ENCODE data around the gene TUBA3D.
"Not testable (repeated sequence)": the region's sequence is repeated elsewhere in the genome, so short reads cannot be mapped to it uniquely, and the experiment has no call there.

Gene TUBA3D

DNA sequence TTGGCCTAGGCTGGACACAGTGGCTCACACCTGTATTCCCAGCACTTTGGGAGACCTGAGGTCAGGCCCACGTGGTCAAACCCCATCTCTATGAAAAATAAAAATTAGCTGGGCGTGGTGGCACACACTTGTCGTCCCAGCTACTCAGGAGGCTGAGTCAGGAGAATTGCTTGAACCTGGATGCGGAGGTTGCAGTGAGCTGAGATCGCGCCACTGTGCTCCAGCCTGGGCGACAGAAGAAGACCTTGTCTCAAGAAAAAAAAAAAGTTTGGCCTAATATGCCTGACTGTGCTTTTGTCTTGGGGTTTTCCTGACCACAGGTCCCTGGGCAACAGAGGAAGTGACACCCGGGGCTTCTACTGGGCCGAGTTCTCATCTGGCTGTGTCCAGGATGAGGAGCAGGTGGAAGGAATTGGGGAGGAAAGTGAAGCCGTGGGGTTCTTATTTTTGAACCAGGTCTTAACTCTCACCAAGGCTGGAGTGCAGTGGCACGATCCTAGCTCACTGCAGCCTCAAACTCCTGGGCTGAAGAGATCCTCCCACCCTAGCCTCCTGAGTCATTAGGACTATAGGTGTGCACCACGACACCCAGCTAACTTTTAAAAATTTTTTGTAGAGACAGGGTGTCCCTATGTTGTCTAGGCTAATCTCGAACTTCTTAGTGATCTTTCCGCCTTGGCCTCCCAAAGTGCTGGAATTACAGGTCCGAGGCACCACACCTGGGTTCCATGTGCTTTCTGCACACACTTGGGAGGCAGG is 38.7 kb downstream of the TUBA3D start:
- not testable (repeated sequence) for DNase-seq (ENCODE audit: low read depth in 2 of 2, low spot score in 1 of 2)

GRCh38 chr2:131515235-131515634 is 39.3 kb downstream of the TUBA3D start:
- DNase-seq (ENCODE audit: low read depth in 2 of 2, low spot score in 1 of 2) = not testable (repeated sequence)

- DNase-seq (ENCODE audit: low read depth in 2 of 2, low spot score in 1 of 2) = no peak
Observed at GRCh38 chr2:131516011-131516410, 40.1 kb downstream of the TUBA3D start.

DNA sequence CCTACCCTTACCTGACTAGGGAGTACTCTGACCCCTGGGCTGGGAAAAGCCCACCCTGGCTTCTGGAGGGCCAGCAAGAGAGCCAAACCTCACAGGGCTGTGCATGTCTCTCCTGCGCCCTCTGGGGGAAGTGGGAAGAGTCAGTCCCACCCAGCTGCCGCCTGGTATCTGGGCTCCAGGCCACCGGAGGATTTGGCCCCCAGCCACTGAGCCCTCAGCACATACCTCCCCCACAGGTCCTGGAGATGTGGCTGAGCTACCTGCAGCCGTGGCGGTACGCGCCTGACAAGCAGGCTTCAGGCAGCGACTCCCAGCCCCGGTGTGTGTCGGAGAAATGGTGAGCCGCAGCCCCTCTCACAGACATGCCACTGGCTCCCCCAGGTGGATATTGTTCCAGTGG is 40.7 kb downstream of the TUBA3D start:
- not testable (repeated sequence) for DNase-seq (ENCODE audit: low read depth in 2 of 2, low spot score in 1 of 2)

- DNase-seq (ENCODE audit: low read depth in 2 of 2, low spot score in 1 of 2) = no peak
Observed at GRCh38 chr2:131517106-131517831, 41.4 kb downstream of the TUBA3D start.

GRCh38 chr2:131517856-131518255 is 41.9 kb downstream of the TUBA3D start:
- DNase-seq (ENCODE audit: low read depth in 2 of 2, low spot score in 1 of 2) = not testable (repeated sequence)

GRCh38 chr2:131518531-131518930 is 42.6 kb downstream of the TUBA3D start:
- not testable (repeated sequence) for DNase-seq (ENCODE audit: low read depth in 2 of 2, low spot score in 1 of 2)

GRCh38 chr2:131519466-131519865 is 43.5 kb downstream of the TUBA3D start:
- DNase-seq (ENCODE audit: low read depth in 2 of 2, low spot score in 1 of 2) = no peak

- DNase-seq (ENCODE audit: low read depth in 2 of 2, low spot score in 1 of 2) = not testable (repeated sequence)
Observed at GRCh38 chr2:131519871-131520470, 44.1 kb downstream of the TUBA3D start.

GRCh38 chr2:131520526-131520925 is 44.6 kb downstream of the TUBA3D start:
- no peak for DNase-seq (ENCODE audit: low read depth in 2 of 2, low spot score in 1 of 2)

DNA sequence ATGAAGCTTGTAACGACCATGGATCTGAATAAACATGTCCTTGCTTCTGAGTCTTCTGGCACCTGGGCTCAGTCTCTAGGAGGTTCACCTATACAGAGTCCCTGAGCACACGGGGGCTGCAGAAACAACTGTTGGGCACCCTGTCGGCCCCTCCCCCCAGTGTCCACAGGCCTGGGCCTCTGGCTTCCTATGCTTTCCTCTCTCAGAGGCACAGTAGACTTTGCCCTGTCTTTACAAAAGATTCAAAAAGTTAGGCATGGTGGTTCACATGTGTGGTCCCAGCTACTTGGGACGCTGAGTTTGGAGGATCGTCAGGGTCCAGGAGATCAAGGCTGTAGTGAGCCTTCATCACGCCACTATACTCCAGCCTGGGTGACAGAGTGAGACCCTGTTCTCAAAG is 45.6 kb downstream of the TUBA3D start:
- not testable (repeated sequence) for DNase-seq (ENCODE audit: low read depth in 2 of 2, low spot score in 1 of 2)

- DNase-seq (ENCODE audit: low read depth in 2 of 2, low spot score in 1 of 2) = no peak
Observed at GRCh38 chr2:131521961-131522781, 46.3 kb downstream of the TUBA3D start.

- not testable (repeated sequence) for DNase-seq (ENCODE audit: low read depth in 2 of 2, low spot score in 1 of 2)
Observed at GRCh38 chr2:131525256-131525655, 49.3 kb downstream of the TUBA3D start.

GRCh38 chr2:131527131-131528001 is 51.4 kb downstream of the TUBA3D start, which contains the start of gene CCDC74A:
CCDC74A (plus strand) TSS chr2:131527888; CDS start chr2:131527971, 83 bp downstream.
- DNase-seq (ENCODE audit: low read depth in 2 of 2, low spot score in 1 of 2) = peak; percentile 35 to 64

DNA sequence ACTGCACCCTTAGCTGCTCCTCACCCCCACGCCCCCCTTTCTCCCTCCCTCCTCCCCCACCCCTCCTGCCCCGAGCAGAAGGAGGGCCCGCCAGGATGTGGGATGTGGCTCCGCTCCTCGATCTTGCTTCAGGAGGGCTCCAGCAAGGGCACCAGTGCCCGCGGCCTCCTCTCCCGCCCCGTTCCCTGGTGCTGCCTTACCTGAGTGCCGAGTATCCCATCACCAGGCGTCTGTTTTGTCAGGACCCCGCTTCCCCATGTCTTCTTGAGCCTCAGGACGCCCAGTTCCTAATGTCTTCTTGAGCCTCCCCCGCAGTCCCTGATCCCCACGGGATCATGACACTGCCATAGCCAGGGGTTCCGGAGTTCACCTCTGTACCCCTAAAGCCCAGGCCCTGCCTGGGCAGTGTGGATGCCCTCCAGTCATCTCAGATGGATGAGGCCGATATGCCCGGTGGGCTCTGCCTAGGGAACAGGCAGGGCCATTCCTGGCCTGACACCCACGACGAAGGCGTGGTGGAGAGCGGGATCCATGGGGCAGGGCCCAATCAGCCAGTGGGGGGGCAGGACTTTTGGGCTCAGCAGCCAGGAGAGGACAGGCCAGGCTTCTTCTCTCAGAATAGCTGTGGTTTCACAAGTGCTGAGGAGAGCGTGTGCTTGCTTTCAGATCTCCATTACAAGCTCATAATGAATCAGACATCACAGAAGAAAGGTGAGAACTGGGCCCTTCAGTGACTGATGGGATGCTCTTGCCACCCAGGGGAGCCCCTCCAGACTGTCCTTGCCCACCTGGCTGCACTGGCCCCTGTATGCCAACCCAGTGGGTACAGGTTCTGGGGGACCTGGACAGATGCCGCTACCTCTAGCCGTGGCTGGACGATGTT is 53.3 kb downstream of the TUBA3D start:
- DNase-seq (ENCODE audit: low read depth in 2 of 2, low spot score in 1 of 2) = not testable (repeated sequence)

DNA sequence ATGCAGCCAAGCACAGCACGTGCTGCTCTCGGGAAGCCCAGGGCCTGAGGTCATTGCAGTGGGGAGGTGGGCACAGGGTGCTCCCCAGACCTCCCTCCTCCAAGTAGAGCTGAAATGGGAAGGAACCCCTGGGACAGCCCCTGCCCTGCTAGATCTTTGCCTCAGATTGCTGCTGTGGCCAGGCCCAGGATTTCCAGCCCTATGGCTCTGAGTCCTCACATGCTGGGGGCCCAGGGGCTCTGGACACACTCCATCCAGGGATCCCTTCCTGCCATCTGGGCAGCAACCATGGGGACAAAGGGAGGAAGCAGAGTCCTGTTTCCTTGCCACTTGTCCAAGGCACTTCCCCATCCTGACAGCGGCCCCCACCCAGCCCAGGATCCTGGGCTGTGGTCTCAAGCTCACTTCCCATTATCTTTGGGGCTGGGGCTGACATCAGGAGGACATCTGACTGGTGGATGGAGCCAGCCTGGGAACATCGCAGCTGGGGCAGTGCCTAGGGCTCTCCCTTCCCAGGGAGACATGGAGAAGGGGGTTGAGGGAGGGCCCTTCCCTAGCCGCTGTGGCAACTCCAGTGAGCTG is 54.0 kb downstream of the TUBA3D start:
- not testable (repeated sequence) for DNase-seq (ENCODE audit: low read depth in 2 of 2, low spot score in 1 of 2)

DNA sequence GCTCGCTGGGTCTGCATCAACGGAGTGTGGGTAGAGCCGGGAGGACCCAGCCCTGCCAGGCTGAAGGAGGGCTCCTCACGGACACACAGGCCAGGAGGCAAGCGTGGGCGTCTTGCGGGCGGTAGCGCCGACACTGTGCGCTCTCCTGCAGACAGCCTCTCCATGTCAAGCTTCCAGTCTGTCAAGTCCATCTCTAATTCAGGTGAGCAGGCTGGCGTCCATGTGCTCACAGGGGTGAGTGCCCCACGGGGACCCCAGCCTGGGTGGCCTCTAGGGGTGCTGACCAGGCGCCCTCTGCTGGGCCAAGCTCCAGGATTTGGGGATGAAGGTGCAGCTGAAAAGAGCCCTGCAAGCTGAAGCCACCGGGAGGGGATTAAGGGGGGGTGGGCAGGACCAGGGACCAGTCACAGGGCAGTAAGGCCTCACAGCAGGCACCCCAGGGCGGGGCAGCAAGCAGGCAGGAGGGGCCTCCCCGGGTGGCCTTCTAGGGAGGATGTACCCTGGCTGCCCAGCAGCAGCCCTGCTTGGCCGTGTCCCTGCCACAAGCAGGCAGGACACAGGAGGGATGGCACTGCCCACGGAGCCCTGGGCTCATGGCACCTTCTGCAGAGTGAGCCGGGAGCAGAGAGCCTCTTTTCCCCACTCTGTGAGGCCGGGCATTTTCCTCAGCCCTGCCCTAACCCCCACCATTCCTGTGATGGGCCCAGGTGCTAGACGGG is 54.9 kb downstream of the TUBA3D start:
- DNase-seq (ENCODE audit: low read depth in 2 of 2, low spot score in 1 of 2) = not testable (repeated sequence)

Data from stimulated activated CD8-positive, alpha-beta memory T cell treated with anti-CD3 and anti-CD28 coated beads, Interleukin-4, amount 100 ng/mL, for 1 hour (primary cell).